ENCODE data around the gene FGF3. TPM values are rescaled to one million over a fixed set of nuclear protein-coding genes. Genes with fewer than 3 reads are reported as not detected.

FGF3 gene
- total RNA-seq, 4 donors from 2014 or later, result not detected

DNA sequence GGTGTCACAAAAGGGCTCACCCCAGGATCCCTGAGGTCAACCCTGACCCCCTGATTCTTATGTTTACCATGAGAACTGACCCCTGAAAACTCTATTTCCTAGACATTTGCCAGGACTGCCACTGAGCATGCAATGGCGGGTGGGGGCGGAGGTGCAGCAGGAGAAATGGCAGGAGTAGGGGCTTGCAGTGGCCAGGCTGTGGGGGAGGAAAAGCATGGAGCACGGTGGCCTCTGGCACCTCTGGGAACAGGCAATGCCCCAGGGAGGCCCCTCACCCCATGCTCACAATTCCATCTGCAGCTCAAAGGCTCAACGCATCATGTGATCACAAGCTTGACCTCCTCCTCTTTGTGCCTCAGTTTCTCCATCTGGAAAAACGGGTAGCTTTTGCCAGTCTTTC, 46.5 kb upstream of the FGF3 start:
- no peak overlapping the region for H3K27ac ChIP-seq
- peak in 1 of 3 donors; percentile 26 for DNase-seq
- no peaks in the 10 kb centered on the region for H3K36me3 ChIP-seq
- H3K4me1 ChIP-seq, result no peaks in the 10 kb centered on the region
- H3K27me3 ChIP-seq, result no peaks in the 10 kb centered on the region
- H3K4me3 ChIP-seq, result no peak overlapping the region
- no peaks in the 10 kb centered on the region for H3K9me3 ChIP-seq
- no peak for TF ChIP-seq POLR2A (IDR thresholded peaks at IDR 0.05)
- TF ChIP-seq, protein P1, sequence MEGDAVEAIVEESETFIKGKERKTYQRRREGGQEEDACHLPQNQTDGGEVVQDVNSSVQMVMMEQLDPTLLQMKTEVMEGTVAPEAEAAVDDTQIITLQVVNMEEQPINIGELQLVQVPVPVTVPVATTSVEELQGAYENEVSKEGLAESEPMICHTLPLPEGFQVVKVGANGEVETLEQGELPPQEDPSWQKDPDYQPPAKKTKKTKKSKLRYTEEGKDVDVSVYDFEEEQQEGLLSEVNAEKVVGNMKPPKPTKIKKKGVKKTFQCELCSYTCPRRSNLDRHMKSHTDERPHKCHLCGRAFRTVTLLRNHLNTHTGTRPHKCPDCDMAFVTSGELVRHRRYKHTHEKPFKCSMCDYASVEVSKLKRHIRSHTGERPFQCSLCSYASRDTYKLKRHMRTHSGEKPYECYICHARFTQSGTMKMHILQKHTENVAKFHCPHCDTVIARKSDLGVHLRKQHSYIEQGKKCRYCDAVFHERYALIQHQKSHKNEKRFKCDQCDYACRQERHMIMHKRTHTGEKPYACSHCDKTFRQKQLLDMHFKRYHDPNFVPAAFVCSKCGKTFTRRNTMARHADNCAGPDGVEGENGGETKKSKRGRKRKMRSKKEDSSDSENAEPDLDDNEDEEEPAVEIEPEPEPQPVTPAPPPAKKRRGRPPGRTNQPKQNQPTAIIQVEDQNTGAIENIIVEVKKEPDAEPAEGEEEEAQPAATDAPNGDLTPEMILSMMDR (IDR thresholded peaks at IDR 0.05), result no peak

DNA sequence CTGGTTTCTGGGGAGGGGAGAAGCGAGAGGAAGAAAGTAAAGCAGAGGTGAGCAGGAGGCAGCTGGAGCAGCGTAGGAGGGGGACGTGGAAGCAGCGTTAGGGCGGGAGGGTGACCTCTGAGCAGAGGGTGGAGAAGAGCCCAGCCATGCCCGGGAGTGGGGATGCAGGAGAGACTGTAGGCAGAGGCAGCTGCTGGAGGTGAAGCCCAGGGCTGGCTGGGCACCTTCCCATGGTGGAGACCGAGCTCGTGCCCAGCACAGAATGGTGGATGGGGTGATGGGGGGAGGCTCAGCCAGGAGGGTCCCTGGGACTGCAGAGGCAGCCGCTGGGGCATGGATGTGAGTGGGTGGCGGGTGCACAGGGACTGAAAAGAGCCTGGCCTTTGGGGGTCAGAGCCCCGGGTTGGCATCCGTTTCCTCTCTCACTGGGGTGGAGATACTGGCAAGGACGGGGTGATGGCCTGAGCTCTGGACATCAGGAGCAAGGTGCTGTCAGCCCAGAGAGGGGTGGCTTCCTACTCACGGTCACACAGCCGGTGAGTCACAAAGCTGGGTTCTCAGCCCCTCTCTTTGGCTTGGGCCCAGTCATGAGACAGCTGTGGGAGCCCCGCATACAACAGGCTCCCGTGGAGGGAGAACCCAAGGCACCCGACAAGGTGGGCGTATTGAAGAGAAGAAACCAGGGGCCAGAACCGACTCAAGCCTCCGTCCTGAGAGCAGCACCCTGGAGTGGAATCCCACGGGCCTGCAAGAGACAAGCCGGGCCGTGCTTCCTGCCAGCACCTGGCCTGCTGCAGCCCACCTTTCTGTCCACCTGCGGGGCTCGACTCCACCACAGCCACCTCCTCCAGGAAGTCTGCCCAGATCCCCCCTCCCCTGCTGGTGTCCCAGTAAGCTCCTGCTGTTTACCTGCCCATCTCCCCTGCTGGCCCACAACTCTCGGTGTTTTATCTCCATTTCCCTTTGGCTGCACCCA, 45.8 kb upstream of the FGF3 start:
- DNase-seq, result peak in 2 of 3 donors; percentile 30 to 39
- no peak overlapping the region for H3K27ac ChIP-seq
- H3K36me3 ChIP-seq, result no peaks in the 10 kb centered on the region
- no peak overlapping the region for H3K4me3 ChIP-seq
- no peaks in the 10 kb centered on the region for H3K9me3 ChIP-seq
- H3K4me1 ChIP-seq, result no peaks in the 10 kb centered on the region
- TF ChIP-seq, protein P1 (IDR thresholded peaks at IDR 0.05), result no peak
- no peak for TF ChIP-seq POLR2A (IDR thresholded peaks at IDR 0.05)
- H3K27me3 ChIP-seq, result no peaks in the 10 kb centered on the region

DNA sequence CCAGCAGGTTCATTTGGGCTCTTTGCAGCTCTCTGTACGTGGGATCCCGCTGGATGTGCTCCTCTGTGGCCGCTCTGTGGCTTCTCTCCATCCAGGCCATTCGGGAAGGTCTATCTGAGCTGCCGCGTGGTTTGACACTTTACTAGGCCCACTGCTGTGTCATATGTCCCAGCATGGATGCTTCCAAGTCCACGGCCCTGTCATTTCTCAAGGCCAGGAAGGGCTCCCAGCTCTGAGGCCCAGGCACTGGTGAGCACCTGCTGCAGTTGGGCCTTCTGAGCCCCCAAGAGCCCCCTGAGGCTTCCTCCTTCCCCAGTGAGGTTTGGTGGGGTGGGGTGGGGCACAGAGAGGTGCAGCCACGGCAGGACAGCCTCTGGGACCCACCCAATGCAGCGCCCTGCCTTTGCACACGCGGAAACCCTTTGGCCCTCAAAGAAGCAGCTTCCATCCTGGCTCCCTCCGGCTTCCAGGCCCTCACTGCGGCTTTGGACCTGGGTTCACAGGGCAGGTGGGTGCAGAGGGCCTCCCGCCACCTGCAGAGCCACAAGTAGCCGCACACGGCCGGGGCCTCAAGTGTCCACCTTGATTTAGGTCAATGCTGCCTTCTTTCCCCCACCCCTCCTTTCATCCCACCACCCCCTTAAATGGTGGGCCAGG, 44.5 kb upstream of the FGF3 start:
- Histone ChIP-seq H3K4me3 (no peak overlapping the region), H3K4me1 (no peaks in the 10 kb centered on the region), H3K27ac (no peak overlapping the region), H3K36me3 (no peaks in the 10 kb centered on the region), H3K9me3 (no peaks in the 10 kb centered on the region), H3K27me3 (no peaks in the 10 kb centered on the region)
- no peak for TF ChIP-seq POLR2A (IDR thresholded peaks at IDR 0.05)
- TF ChIP-seq, protein P1 (IDR thresholded peaks at IDR 0.05), result no peak
- DNase-seq, result peak in 1 of 3 donors; percentile 37

DNA sequence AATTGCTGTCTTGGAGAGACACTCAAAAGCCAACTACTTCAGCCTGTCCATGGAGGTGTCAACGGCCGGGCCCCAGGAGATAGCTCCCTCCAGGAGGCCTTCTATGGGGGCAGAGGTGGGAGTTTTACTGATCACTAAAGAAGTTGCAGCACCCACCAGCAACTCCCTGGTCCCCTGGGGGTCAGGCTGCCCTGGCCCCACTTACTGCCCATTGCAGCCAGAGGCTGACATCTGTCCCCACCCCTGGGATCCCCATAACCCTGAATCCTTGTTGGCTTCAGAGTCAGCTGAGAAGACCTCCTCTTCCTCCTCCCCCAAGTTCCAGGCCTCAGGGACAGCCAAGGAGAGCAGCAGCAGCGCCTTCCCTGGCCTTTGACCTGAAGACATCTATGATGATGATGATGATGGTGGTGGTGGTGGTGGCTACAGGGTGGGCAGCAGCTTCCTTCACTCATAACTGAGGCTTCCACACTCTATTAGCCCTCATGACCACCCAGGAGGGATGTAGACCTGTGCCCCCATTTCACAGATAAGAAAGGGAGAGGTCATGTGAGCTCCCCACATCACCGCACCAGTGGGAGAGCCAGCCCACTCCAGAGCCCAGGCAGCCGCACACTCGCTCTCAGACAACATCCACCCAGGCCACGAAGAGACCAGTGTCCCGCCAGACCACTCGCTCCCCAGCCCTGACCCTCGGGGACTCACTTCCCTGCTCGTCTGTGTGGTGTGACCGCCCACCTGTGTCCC, 43.8 kb upstream of the FGF3 start:
- Histone ChIP-seq H3K9me3 (no peaks in the 10 kb centered on the region), H3K27me3 (no peaks in the 10 kb centered on the region), H3K4me3 (no peak overlapping the region), H3K27ac (no peak overlapping the region), H3K36me3 (no peaks in the 10 kb centered on the region), H3K4me1 (no peaks in the 10 kb centered on the region)
- DNase-seq, result peak in 1 of 3 donors; percentile 30
- TF ChIP-seq, protein P1 (IDR thresholded peaks at IDR 0.05), result no peak
- no peak for TF ChIP-seq POLR2A (IDR thresholded peaks at IDR 0.05)

DNA sequence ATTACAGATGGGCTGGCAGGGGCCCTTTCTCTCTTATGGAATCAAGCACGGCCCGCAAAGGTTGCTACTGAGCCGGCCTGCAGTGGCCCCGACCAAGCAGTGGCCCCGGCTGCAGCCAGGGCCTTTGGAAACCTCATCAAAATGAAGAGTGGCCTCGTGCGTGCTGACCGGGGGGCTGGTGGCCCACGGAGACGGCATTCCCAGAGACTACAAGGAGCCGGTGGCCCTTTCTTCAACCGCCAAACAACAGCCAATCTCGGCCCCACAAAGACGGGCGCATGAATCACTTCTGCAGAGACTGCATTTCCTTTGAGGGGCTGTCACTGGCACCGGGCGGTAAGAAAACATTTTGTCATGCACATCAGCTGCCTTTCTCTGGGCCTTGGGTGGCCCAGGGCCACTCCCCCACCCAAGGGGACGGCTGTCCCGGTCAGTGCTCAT, 43.1 kb upstream of the FGF3 start:
- no peaks in the 10 kb centered on the region for H3K9me3 ChIP-seq

More for the DNA sequence above, 43.1 kb upstream of the FGF3 start:
- DNase-seq, result no peak
- Histone ChIP-seq H3K4me1 (peaks cover 0 to 3% (median 0%) of the 10 kb centered on the region in 4 donors), H3K36me3 (no peaks in the 10 kb centered on the region), H3K4me3 (no peak overlapping the region), H3K27me3 (no peaks in the 10 kb centered on the region), H3K27ac (no peak overlapping the region)
- TF ChIP-seq, protein P1 (IDR thresholded peaks at IDR 0.05), result no peak
- no peak for TF ChIP-seq POLR2A (IDR thresholded peaks at IDR 0.05)

Data from Peyer's patch (tissue), 4 donors.